H9 (cell line): ENCODE measurements around the gene OR2T10. TPM values are rescaled to one million over a fixed set of nuclear protein-coding genes. Genes with fewer than 3 reads are reported as not detected.
"Not testable (repeated sequence)": the region's sequence is repeated elsewhere in the genome, so short reads cannot be mapped to it uniquely, and the experiment has no call there.

ENCODE experiments used
- DNase-seq: peaks from one replicate; pipeline ENCODE4 v3.0.0-alpha.2; 2017
- H2AFZ ChIP-seq: one replicate; pipeline ENCODE4 v1.6.1; 2013; ENCODE audit warnings: mild to moderate bottlenecking, low read length, control low read depth, moderate library complexity
- H2AK5ac ChIP-seq: 2 replicates; pipeline ENCODE4 v1.6.1; 2013; ENCODE audit warnings: low read length, control low read depth, mixed read lengths; ENCODE audit not compliant: insufficient read length
- H2BK120ac ChIP-seq: one replicate; pipeline ENCODE4 v1.6.1; 2013; ENCODE audit warnings: low read depth, mild to moderate bottlenecking, low read length, control low read depth, inconsistent platforms; ENCODE audit not compliant: poor library complexity, severe bottlenecking
- H2BK12ac ChIP-seq: 2 replicates; pipeline ENCODE4 v1.6.1; 2013; ENCODE audit warnings: low read length, control low read depth, mixed read lengths, low read depth; ENCODE audit not compliant: insufficient read length
- H2BK15ac ChIP-seq: 2 replicates; pipeline ENCODE4 v1.6.1; 2013; ENCODE audit warnings: low read depth, low read length, control low read depth
- H2BK20ac ChIP-seq: one replicate; pipeline ENCODE4 v1.6.1; 2013; ENCODE audit warnings: low read depth, mild to moderate bottlenecking, low read length, control low read depth, inconsistent platforms; ENCODE audit not compliant: poor library complexity, severe bottlenecking
- H2BK5ac ChIP-seq: 2 replicates; pipeline ENCODE4 v1.6.1; 2013; ENCODE audit warnings: low read length, control low read depth, mixed read lengths; ENCODE audit not compliant: insufficient read length
- H3K14ac ChIP-seq: 2 replicates; pipeline ENCODE4 v1.6.1; 2013; ENCODE audit warnings: low read length, control low read depth; ENCODE audit not compliant: insufficient read depth
- H3K18ac ChIP-seq: 2 replicates; pipeline ENCODE4 v1.6.1; 2013; ENCODE audit warnings: low read depth, mild to moderate bottlenecking, mixed read lengths, low read length, control low read depth; ENCODE audit not compliant: insufficient read length
- H3K23ac ChIP-seq: 2 replicates; pipeline ENCODE4 v1.6.1; 2013; ENCODE audit warnings: low read length, control low read depth, mixed read lengths, low read depth; ENCODE audit not compliant: insufficient read length
- H3K23me2 ChIP-seq: 2 replicates; pipeline ENCODE4 v1.6.1; 2013; ENCODE audit warnings: low read depth, mild to moderate bottlenecking, mixed read lengths, low read length, control low read depth; ENCODE audit not compliant: insufficient read length, poor library complexity, severe bottlenecking
- H3K27ac ChIP-seq: 2 replicates; pipeline ENCODE4 v1.5.1; 2013; ENCODE audit warnings: low read length, control low read depth, mixed read lengths, low read depth; ENCODE audit not compliant: insufficient read length
- H3K27me3 ChIP-seq: 2 replicates; pipeline ENCODE4 v1.6.1; 2013; ENCODE audit warnings: low read length, control low read depth, inconsistent platforms; ENCODE audit not compliant: insufficient read depth
- H3K4ac ChIP-seq: 2 replicates; pipeline ENCODE4 v1.6.1; 2013; ENCODE audit warnings: low read depth, mild to moderate bottlenecking, control low read depth, inconsistent platforms, low read length, moderate library complexity
- H3K4me1 ChIP-seq: 2 replicates; pipeline ENCODE4 v1.6.1; 2013; ENCODE audit warnings: low read length, control low read depth, inconsistent platforms; ENCODE audit not compliant: insufficient read depth
- H3K4me2 ChIP-seq: 2 replicates; pipeline ENCODE4 v1.6.1; 2013; ENCODE audit warnings: low read length, control low read depth, mixed read lengths; ENCODE audit not compliant: insufficient read length, insufficient read depth
- H3K56ac ChIP-seq: 2 replicates; pipeline ENCODE4 v1.6.1; 2013; ENCODE audit warnings: low read depth, mild to moderate bottlenecking, mixed read lengths, low read length, control low read depth; ENCODE audit not compliant: insufficient read length
- H3K79me1 ChIP-seq: 2 replicates; pipeline ENCODE4 v1.6.1; 2013; ENCODE audit warnings: low read depth, mild to moderate bottlenecking, moderate library complexity, low read length, control low read depth, inconsistent platforms; ENCODE audit not compliant: insufficient read depth, poor library complexity, severe bottlenecking
- H3K79me2 ChIP-seq: 2 replicates; pipeline ENCODE4 v1.6.1; 2013; ENCODE audit warnings: low read length, control low read depth, inconsistent platforms; ENCODE audit not compliant: insufficient read depth
- H3K9ac ChIP-seq: 2 replicates; pipeline ENCODE4 v1.6.1; 2013; ENCODE audit warnings: low read length, control low read depth, mixed read lengths; ENCODE audit not compliant: insufficient read length; ENCODE audit errors: extremely low read depth
- H3K9me3 ChIP-seq: one replicate; pipeline ENCODE4 v1.6.1; 2013; ENCODE audit warnings: low read depth, low read length, inconsistent platforms; ENCODE audit not compliant: control insufficient read depth
- H3T11ph ChIP-seq: one replicate; pipeline ENCODE4 v1.6.1; 2013; ENCODE audit warnings: mild to moderate bottlenecking, low read length, control low read depth, inconsistent platforms
- H4K20me1 ChIP-seq: one replicate; pipeline ENCODE4 v1.6.1; 2013; ENCODE audit not compliant: control insufficient read depth, insufficient read length, insufficient read depth
- H4K5ac ChIP-seq: 2 replicates; pipeline ENCODE4 v1.6.1; 2013; ENCODE audit warnings: low read depth, mild to moderate bottlenecking, mixed read lengths, low read length, control low read depth; ENCODE audit not compliant: insufficient read length
- H4K8ac ChIP-seq: replicated peaks from 2 replicates; pipeline ENCODE4 v1.6.1; 2013; ENCODE audit warnings: low read length, control low read depth, mixed read lengths, low read depth; ENCODE audit not compliant: insufficient read length
- H4K91ac ChIP-seq: 2 replicates; pipeline ENCODE4 v1.6.1; 2013; ENCODE audit warnings: low read depth, mild to moderate bottlenecking, moderate library complexity, mixed read lengths, low read length, control low read depth; ENCODE audit not compliant: insufficient read length
- H3K27ac Mint-ChIP-seq, 3 experiments: 2 replicates in 2 of 3; 3 replicates in 1 of 3; pipeline ENCODE4 v1.8.0; 2020 to 2021; ENCODE audit warnings: mixed read lengths in 3 of 3, mild to moderate bottlenecking in 1 of 3, moderate library complexity in 1 of 3
- H3K27me3 Mint-ChIP-seq: 2 replicates; pipeline ENCODE4 v1.8.0; 2021; ENCODE audit warnings: low read depth, mild to moderate bottlenecking, moderate library complexity, mixed read lengths
- H3K36me3 Mint-ChIP-seq, 3 experiments: 2 replicates in 2 of 3; 3 replicates in 1 of 3; pipeline ENCODE4 v1.8.0; 2020 to 2021; ENCODE audit warnings: low read depth in 3 of 3, mixed read lengths in 3 of 3; ENCODE audit not compliant: insufficient read depth in 1 of 3
- H3K4me1 Mint-ChIP-seq, 2 experiments: 2 replicates each; pipeline ENCODE4 v1.8.0; 2020; ENCODE audit warnings: mixed read lengths in 2 of 2
- H3K4me3 Mint-ChIP-seq, 2 experiments: 2 replicates in 1 of 2; 3 replicates in 1 of 2; pipeline ENCODE4 v1.8.0; 2020 to 2021; ENCODE audit warnings: mild to moderate bottlenecking in 2 of 2, mixed read lengths in 2 of 2, moderate library complexity in 1 of 2
- H3K9me3 Mint-ChIP-seq, 2 experiments: 2 replicates in 1 of 2; 3 replicates in 1 of 2; pipeline ENCODE4 v1.8.0; 2020; ENCODE audit warnings: mild to moderate bottlenecking in 2 of 2, mixed read lengths in 2 of 2, moderate library complexity in 1 of 2
- WGBS: extraction: QIAGEN DNeasy Blood & Tissue Kit; methylation state at CpG from one replicate; pipeline ENCODE4 v1.1.7; 2013; ENCODE audit warnings: missing lambda C conversion rate, low lambda C conversion rate, mixed read lengths; ENCODE audit not compliant: insufficient read length; ENCODE audit errors: extremely low coverage; 5-methylcytosine and 5-hydroxymethylcytosine counted together
- total RNA-seq: library from RNA; stranded (reverse); gene quantifications from 2 replicates; pipeline ENCODE4 v1.2.1, GENCODE V29; 2021

Gene OR2T10
- total RNA-seq, 1 experiment from 2014 or later: not detected

DNA sequence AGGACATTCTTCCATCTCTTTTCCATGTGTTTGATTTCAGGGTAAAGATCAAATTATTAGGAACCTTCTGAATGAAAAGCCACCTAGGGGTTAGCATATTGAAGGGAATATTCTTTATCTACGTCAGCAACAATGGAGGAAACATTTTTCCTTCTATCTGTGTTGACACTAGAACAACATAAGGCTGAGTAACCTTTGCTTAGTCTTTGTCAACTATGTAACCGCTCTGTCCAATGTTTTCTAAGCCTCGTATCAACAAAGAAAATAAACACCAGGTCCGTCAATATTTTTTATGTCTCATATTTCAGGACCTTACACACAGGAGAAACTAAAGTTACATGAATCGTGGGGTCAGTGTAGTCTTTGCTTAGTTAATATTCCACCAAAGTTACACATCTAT lies 39.1 kb upstream of the OR2T10 start:
- not testable (repeated sequence) for H2BK12ac ChIP-seq, H4K5ac ChIP-seq, H3K27me3 ChIP-seq, H3K23ac ChIP-seq, H3K27me3 Mint-ChIP-seq, H3K79me1 ChIP-seq, H3K4me3 Mint-ChIP-seq, H3K4ac ChIP-seq, H3K27ac Mint-ChIP-seq, H3K9me3 ChIP-seq, H3K14ac ChIP-seq, H2BK120ac ChIP-seq, H3K56ac ChIP-seq, H4K91ac ChIP-seq, H3K4me1 ChIP-seq, H3K18ac ChIP-seq, DNase-seq, H3K36me3 Mint-ChIP-seq, H2BK15ac ChIP-seq, H2AK5ac ChIP-seq, H2BK5ac ChIP-seq, H2AFZ ChIP-seq, H3K23me2 ChIP-seq, H3K9ac ChIP-seq, H3K79me2 ChIP-seq, H4K8ac ChIP-seq, H2BK20ac ChIP-seq, H3K27ac ChIP-seq, H3K4me2 ChIP-seq, H4K20me1 ChIP-seq, H3T11ph ChIP-seq, H3K4me1 Mint-ChIP-seq
- WGBS: no CpG with 5 or more reads among the region's 5 CpGs
- H3K9me3 Mint-ChIP-seq: peaks cover 10 to 11% of the 10 kb centered on the region in 2 experiments

DNA sequence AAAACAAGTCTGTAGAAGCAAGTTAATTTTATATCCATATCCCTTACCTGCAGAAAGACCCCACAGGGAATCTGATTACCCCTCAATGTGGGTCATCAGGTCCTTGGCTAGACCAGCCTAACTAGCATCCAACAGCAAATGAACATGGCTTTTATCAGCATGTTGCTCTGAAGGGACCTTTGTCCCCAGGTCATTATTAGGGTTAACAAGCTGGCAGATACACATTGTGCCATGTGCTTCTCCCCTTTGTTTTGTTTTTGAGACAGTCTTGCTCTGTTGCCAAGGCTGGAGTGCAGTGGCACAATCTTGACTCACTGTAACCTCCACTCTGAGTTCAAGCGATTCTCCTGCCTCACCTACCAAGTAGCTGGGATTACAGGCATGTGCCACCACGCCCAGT lies 37.5 kb upstream of the OR2T10 start, which contains the start of gene OR2T11:
OR2T11 (minus strand) TSS at position 101 of the 400 bp plus-strand sequence. CDS start 7,963 bp downstream, outside the sequence.
- H3K27me3 ChIP-seq, H2AFZ ChIP-seq, H3K18ac ChIP-seq, H3K23ac ChIP-seq, H4K91ac ChIP-seq, H3K4me1 ChIP-seq, H4K5ac ChIP-seq, H2BK120ac ChIP-seq, H3K9ac ChIP-seq, H4K8ac ChIP-seq, H2BK20ac ChIP-seq, H2AK5ac ChIP-seq, H3T11ph ChIP-seq, H3K27ac Mint-ChIP-seq, H3K79me1 ChIP-seq, H2BK5ac ChIP-seq, H3K79me2 ChIP-seq, H3K27me3 Mint-ChIP-seq, H3K4me2 ChIP-seq, H3K4me1 Mint-ChIP-seq, H3K4me3 Mint-ChIP-seq, H4K20me1 ChIP-seq, H2BK12ac ChIP-seq, H2BK15ac ChIP-seq, H3K4ac ChIP-seq, H3K14ac ChIP-seq, DNase-seq, H3K27ac ChIP-seq, H3K36me3 Mint-ChIP-seq, H3K56ac ChIP-seq, H3K23me2 ChIP-seq: not testable (repeated sequence)
- no CpG with 5 or more reads among the region's 2 CpGs for WGBS
- H3K9me3 Mint-ChIP-seq: peaks cover 26 to 27% of the 10 kb centered on the region in 2 experiments
- peaks cover 16% of the 10 kb centered on the region for H3K9me3 ChIP-seq
